GM18502 (cell line): ENCODE measurements around the gene RXRG.
A peak's percentile ranks its signal among the peaks of the same experiment; 100 is the strongest.

Experiments
- ATAC-seq: cut with Tn5 transposase; IDR thresholded peaks from one replicate; pipeline ENCODE4 v1.9.1; 2021; ENCODE audit warnings: mild to moderate bottlenecking; ENCODE audit not compliant: unreplicated experiment, poor library complexity

The RXRG gene

GRCh38 chr1:165452336-165453130 lies 7.6 kb upstream of the RXRG start:
- ATAC-seq: no peak

DNA sequence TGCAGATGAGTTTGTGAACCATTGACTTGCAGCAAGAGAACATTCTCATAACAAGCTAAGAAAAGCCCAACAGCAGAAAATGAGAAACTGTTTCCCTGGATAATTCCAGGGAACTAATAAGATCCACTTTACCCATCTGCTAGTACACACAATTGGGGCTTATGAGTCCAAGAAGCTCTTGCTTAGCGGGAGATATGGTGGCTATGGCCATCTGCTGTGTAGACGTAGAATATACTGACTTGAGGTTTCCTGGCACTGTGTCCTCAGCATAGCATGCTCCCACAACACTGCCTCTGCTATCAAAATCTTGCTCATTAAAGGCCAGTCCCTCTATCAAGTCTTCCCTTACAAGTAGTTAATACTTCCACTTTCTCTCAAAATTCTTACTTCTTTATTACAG lies 6.8 kb upstream of the RXRG start:
- ATAC-seq: no peak

DNA sequence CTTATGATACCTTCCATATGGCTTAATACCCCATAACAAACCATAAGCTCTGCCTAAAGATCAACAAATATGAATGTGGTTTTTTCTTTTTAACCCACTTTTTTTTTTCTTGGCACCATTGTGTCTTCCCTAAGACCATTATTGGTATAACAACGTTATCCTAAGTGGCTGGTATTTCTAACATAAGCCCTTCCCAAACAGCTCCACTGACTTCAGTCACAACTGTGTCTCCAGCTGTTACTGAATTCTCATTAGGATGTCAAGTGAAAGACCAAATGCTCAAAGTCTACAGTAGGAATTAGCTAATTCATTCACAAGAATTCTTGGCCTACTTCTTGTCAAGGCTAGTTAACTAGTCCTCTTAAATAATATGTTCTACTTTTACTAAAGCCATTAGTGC lies 4.2 kb upstream of the RXRG start:
- ATAC-seq: no peak

DNA sequence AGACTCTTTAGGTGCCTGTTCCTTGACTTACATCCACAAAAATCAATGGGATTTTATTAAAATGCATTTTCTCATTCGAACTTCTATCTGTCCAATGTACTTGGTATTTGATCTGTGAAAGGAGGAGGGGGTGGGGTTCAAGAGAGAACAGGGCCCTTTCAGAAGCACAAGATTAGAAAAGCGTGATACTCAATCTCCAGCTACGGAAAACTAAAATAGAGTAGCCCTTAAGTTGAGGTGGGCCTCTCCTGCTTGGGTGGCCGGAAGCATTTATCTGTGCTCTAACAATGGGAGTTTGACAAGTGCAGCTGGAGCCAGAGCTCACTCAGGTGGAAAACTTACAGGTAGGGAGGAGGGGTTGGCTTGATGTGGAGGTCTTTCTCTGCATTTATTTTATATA lies 462 bp upstream of the RXRG start:
- no peak for ATAC-seq

- ATAC-seq: no peak
Observed at GRCh38 chr1:165443539-165444311, 1.2 kb downstream of the RXRG start.

DNA sequence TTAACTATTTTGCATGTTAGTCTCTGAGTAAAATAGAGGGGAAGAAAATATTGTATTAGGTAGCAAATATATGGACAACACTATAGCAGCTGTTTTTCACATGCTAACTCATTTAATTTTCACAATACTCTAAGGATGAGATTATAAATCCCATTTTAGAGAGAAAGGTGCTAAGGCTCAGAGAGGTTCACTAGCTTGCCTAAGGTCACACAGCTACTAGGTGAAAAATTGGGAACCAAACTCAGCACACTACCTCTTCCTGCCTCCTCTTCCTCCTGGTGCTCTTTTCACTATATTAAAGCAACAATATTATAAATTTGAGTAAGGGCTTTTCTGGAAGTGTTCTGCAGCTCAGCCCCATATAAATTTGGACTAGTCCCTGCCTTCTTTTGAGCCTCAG lies 2.3 kb downstream of the RXRG start:
- ATAC-seq: no peak

DNA sequence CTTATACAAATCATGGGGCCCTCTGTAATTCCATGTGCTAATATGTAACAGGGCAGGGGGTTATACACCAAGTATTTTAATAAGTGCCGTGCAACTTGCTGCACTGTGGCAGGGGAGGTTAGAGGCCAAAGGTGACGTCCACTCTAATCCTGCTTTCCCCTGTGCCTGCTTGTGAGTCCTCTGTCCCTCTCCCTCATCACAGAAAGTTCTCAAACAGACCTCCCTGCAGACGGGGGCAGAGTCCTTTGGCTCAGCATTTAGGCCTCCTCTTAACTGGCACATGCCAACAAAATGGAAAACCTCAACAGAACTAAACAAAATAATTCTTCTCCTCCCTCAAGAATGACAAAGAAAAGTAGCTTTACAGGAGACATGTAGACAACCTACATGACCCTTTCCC lies 2.9 kb downstream of the RXRG start:
- ATAC-seq: no peak

- ATAC-seq: no peak
Observed at GRCh38 chr1:165441166-165441880, 3.6 kb downstream of the RXRG start.

- ATAC-seq: no peak
Observed at GRCh38 chr1:165439330-165439729, 5.6 kb downstream of the RXRG start.

GRCh38 chr1:165436994-165437393 lies 7.9 kb downstream of the RXRG start:
- no peak for ATAC-seq

GRCh38 chr1:165435801-165436200 lies 9.1 kb downstream of the RXRG start:
- ATAC-seq: no peak

DNA sequence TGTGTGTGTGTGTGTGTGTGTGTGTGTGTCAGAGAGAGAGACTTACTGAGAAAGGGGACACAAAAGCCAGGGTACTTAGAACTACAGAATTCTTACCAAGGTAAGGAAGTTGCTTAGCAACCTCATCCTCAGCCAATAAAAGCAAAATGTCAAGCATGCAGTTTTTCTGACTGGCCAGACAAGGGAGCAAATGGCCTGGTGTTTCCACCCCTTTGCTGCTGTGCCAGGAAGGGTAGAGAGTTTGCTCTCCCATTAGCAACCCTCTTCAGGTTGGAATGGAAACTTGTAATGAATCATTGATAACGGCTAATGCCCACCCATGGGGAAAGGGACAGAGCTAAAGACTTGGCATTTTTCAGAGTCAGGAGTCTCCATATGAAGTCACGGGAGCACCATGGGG lies 10.6 kb downstream of the RXRG start:
- no peak for ATAC-seq

DNA sequence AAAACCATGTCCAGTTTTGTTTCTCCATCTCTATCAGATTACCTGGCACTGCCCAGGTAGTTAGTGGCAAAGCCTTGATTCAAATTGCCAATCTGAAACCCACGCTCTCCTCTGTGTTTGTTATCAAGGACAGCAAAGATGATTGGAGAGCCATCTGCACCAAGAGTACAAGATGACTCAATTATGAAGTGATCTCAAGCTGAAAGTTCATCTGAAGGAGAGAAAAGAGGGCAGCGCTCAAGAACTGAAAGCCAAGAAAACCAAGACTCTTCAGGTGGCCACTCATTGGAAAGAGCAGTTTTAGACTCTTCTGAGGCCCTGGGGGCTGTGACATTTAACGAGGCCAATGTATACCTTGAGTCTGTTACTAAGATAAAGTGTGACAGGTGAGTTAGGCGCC lies 13.8 kb downstream of the RXRG start:
- ATAC-seq: peak; percentile 81

GRCh38 chr1:165426745-165427144 lies 18.2 kb downstream of the RXRG start:
- ATAC-seq: no peak

DNA sequence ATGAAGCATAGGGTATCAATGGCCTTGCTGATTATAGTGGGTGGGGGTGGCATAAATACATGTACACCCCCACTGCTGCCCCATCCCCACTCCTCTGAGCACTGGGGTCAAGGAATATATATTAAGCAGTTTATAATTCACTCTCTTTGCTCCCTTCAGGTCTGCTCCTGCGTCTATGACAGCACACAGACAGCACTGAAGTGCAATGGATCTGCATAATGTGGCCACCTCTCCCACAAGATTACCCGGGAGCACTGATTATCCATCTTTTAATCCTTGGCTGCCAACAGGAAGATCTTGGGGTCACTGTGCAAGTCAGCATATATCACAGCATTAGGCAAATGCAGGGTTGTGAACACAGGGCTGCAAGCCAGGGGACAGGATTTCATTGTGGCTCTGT lies 19.3 kb downstream of the RXRG start:
- ATAC-seq: no peak

GRCh38 chr1:165424454-165425216 lies 20.3 kb downstream of the RXRG start:
- ATAC-seq: peak; percentile 79

GRCh38 chr1:165423136-165423535 lies 21.8 kb downstream of the RXRG start:
- ATAC-seq: no peak

DNA sequence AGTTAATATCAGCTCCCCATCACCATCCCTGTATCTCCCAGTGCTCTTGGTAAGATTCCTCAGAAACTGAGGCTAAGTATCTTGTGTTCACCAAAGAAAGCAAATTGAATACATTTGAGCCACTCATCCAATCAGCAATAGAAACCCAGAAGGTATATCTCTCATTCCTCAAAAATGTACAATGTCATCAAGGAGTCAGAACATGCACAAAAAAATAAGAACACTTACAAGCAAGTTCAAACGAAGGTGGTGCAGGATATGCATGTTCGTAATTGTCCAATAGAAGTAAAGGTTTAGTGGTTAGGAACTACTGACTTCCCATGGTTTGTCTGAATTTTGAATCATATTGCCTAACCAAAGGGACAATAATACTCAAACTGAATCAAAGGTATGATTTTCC lies 24.3 kb downstream of the RXRG start:
- no peak for ATAC-seq

GRCh38 chr1:165419839-165420238 lies 25.1 kb downstream of the RXRG start:
- ATAC-seq: no peak

GRCh38 chr1:165418195-165418594 lies 26.7 kb downstream of the RXRG start:
- ATAC-seq: no peak
